C4-2B (cell line): ENCODE measurements around the gene ADPRS.
A peak's percentile ranks its signal among the peaks of the same experiment; 100 is the strongest.

Experiments
- CTCF ChIP-seq: fragments of 450-650 bp; conservative IDR thresholded peaks from 2 replicates; pipeline ENCODE4 v1.5.1; 2017; ENCODE audit warnings: mild to moderate bottlenecking
- ZFX ChIP-seq: fragments of 450-650 bp; IDR thresholded peaks from 2 replicates; pipeline ENCODE4 v1.6.1; 2017

- TF ChIP-seq CTCF = peak; percentile 79
- TF ChIP-seq ZFX = no peak
Measured at GRCh38 chr1:36134505-36135329, 46.0 kb downstream of the ADPRS start.
